Endothelial cell of umbilical vein (primary cell): Measurements from ENCODE around the gene OR9A2. TPM values are rescaled to one million over a fixed set of nuclear protein-coding genes. Genes with fewer than 3 reads are reported as not detected.

ENCODE experiments used
- BruUV-seq: library from RNA; stranded (reverse); fragments of 400-500 nt; replicated peaks from 2 replicates; lab custom pipeline; 2021; lab: Mats Ljungman, UMichigan
- CTCF ChIA-PET: fragments of 300-600, 350-600 bp; sonication (Branson Sonifier 250); formaldehyde crosslinking; loops from one replicate; lab custom pipeline; 2021; ENCODE audit warnings: antibody characterized with exemption, inconsistent platforms; lab: Charles Lee
- POLR2A ChIA-PET: fragments of 300-600, 350-600 bp; sonication (Branson Sonifier 250); formaldehyde crosslinking; loops from one replicate; lab custom pipeline; 2021; ENCODE audit warnings: antibody characterized with exemption, inconsistent platforms; lab: Charles Lee
- DNase-seq: peaks from one replicate; pipeline ENCODE4 v3.0.0-alpha.2; 2011; ENCODE audit warnings: low read depth, low spot score
- FAIRE-seq: peaks from 2 replicates; lab custom pipeline; 2011; peaks lifted over from hg19 to GRCh38; lab: Jason Lieb, UNC
- H2AFZ ChIP-seq: 2 replicates; pipeline ENCODE4 v1.6.0; 2012; ENCODE audit warnings: low read depth, low read length, control low read depth, inconsistent platforms
- H3K27ac ChIP-seq: 2 replicates; pipeline ENCODE4 v1.5.1; 2011; ENCODE audit warnings: low read depth, mild to moderate bottlenecking, control low read depth, low read length, moderate library complexity; ENCODE audit not compliant: insufficient read depth
- H3K27me3 ChIP-seq, 2 experiments: 2 replicates each; pipeline versions ENCODE4 v1.6.0 to v1.6.1; 2011; ENCODE audit warnings: low read length in 2 of 2, mixed read lengths in 1 of 2; ENCODE audit not compliant: control insufficient read depth in 2 of 2, insufficient read depth in 2 of 2
- H3K36me3 ChIP-seq, 2 experiments: 2 replicates in 1 of 2; 3 replicates in 1 of 2; pipeline ENCODE4 v1.5.1; 2011; ENCODE audit warnings: low read length in 2 of 2, mild to moderate bottlenecking in 1 of 2, moderate library complexity in 1 of 2; ENCODE audit not compliant: control insufficient read depth in 2 of 2, insufficient read depth in 2 of 2; ENCODE audit errors: extremely low read depth in 1 of 2
- H3K4me1 ChIP-seq: 3 replicates; pipeline ENCODE4 v1.5.1; 2011; ENCODE audit warnings: mild to moderate bottlenecking, low read length; ENCODE audit not compliant: control insufficient read depth, insufficient read depth; ENCODE audit errors: extremely low read depth
- H3K4me2 ChIP-seq: 2 replicates; pipeline ENCODE4 v1.6.1; 2011; ENCODE audit warnings: low read length, control low read depth, mixed read lengths; ENCODE audit not compliant: insufficient read depth
- H3K4me3 ChIP-seq, 3 experiments: fragments of 200-600 bp in 1 of 3; sonication (generic), shearing (Covaris generic) in 1 of 3; replicated peaks in 1 of 3; 2 replicates each; pipeline ENCODE4 v1.5.1; 2011 to 2016; ENCODE audit warnings: control low read depth in 3 of 3, low read length in 3 of 3, mild to moderate bottlenecking in 2 of 3, inconsistent platforms in 1 of 3, low read depth in 1 of 3, moderate library complexity in 1 of 3; ENCODE audit not compliant: insufficient read depth in 1 of 3
- H3K79me2 ChIP-seq: 2 replicates; pipeline ENCODE4 v1.6.0; 2012; ENCODE audit warnings: low read length, inconsistent platforms; ENCODE audit not compliant: control insufficient read depth, insufficient read depth
- H3K9ac ChIP-seq: replicated peaks from 2 replicates; pipeline ENCODE3; 2011; ENCODE audit warnings: low read length, control low read depth; ENCODE audit not compliant: insufficient read depth; ENCODE audit errors: extremely low read depth
- H3K9me1 ChIP-seq: replicated peaks from 3 replicates; pipeline ENCODE4 v1.6.0; 2011; ENCODE audit warnings: mild to moderate bottlenecking, low read length; ENCODE audit not compliant: control insufficient read depth, insufficient read depth; ENCODE audit errors: extremely low read depth
- H3K9me3 ChIP-seq: replicated peaks from 2 replicates; pipeline ENCODE4 v1.5.1; 2012; ENCODE audit warnings: low read length, inconsistent platforms; ENCODE audit not compliant: control insufficient read depth, insufficient read depth
- H4K20me1 ChIP-seq: replicated peaks from 2 replicates; pipeline ENCODE3; 2011; ENCODE audit warnings: mild to moderate bottlenecking, low read length; ENCODE audit not compliant: control insufficient read depth, insufficient read depth; ENCODE audit errors: extremely low read depth
- CTCF ChIP-seq, 2 donors: IDR thresholded peaks; 1 replicate in 1 of 2; 2 replicates in 1 of 2; pipeline ENCODE4 v1.5.1; 2011; ENCODE audit warnings: low read length in 2 of 2, mild to moderate bottlenecking in 2 of 2, moderate library complexity in 2 of 2, control low read depth in 1 of 2, inconsistent platforms in 1 of 2, low read depth in 1 of 2; ENCODE audit not compliant: insufficient read depth in 1 of 2; ENCODE audit errors: extremely low read depth in 1 of 2
- EZH2 ChIP-seq: IDR thresholded peaks from 2 replicates; pipeline ENCODE4 v1.6.1; 2012; ENCODE audit warnings: borderline replicate concordance, low read depth, mild to moderate bottlenecking, moderate library complexity, low read length, inconsistent platforms; ENCODE audit not compliant: severe bottlenecking
- FOS ChIP-seq: IDR thresholded peaks from 2 replicates; pipeline ENCODE4 v1.6.1; 2011; ENCODE audit warnings: mild to moderate bottlenecking, low read length, moderate library complexity, borderline replicate concordance; ENCODE audit not compliant: insufficient read depth
- GATA2 ChIP-seq: IDR thresholded peaks from 2 replicates; pipeline ENCODE4 v1.7.0; 2011; ENCODE audit warnings: low read depth, mild to moderate bottlenecking, moderate library complexity, mixed read lengths, low read length; ENCODE audit not compliant: insufficient read length, insufficient read depth
- JUN ChIP-seq: IDR thresholded peaks from 2 replicates; pipeline ENCODE4 v1.6.1; 2011; ENCODE audit warnings: borderline replicate concordance, low read depth; ENCODE audit not compliant: insufficient read length, insufficient read depth
- MAX ChIP-seq: IDR thresholded peaks from 2 replicates; pipeline ENCODE4 v1.6.1; 2011; ENCODE audit not compliant: insufficient read depth, insufficient read length
- MYC ChIP-seq: IDR thresholded peaks from one replicate; pipeline ENCODE4 v1.6.1; 2011; ENCODE audit warnings: mild to moderate bottlenecking, low read depth, low read length
- POLR2A ChIP-seq: IDR thresholded peaks from 2 replicates; pipeline ENCODE4 v1.6.1; 2012; ENCODE audit warnings: low read depth, mild to moderate bottlenecking, control low read depth, low read length
- POLR2AphosphoS5 ChIP-seq: IDR thresholded peaks from 2 replicates; pipeline ENCODE4 v1.6.1; 2012; ENCODE audit warnings: low read depth, mild to moderate bottlenecking, control low read depth, low read length, moderate library complexity; ENCODE audit not compliant: insufficient read depth
- dilution Hi-C: fragments of 300-500 bp; cut with MboI; formaldehyde crosslinking; loops from one replicate; pipeline ENCODE4 v1.15.0; 2019; ENCODE audit warnings: low sequenced_read_pairs; ENCODE audit not compliant: extremely low pct_ligation_motif_present
- intact Hi-C: fragments of 100-400 bp; cut with micrococcal nuclease; formaldehyde crosslinking; loops from one replicate; pipeline ENCODE4 v1.10.0; 2022
- polyA plus RNA-seq, 4 experiments: library from polyadenylated mRNA; depleted of rRNA in 3 of 4; stranded (reverse) in 3 of 4; unstranded in 1 of 4; fragments of >200 nt; gene quantifications; 2 replicates each; pipeline versions ENCODE4 v1.2.1 to v1.2.3, GENCODE V29; 2011 to 2012; ENCODE audit warnings: missing spikeins in 1 of 4
- total RNA-seq: library from RNA; stranded (reverse); gene quantifications from 2 replicates; pipeline ENCODE4 v1.2.3, GENCODE V29; 2021

OR9A2 gene
- total and polyA plus RNA-seq, 2 donors (not counting 3 experiments of a cell fraction or from before 2014, with no cell fraction given): not detected

GRCh38 chr7:143052041-143052440 lies 25.1 kb upstream of the OR9A2 start, which contains the start of gene OR6V1:
Gene OR6V1, plus strand, starts transcription at chr7:143052341. Its CDS starts 0 bp downstream, at chr7:143052341.
- no peak within 1 kb of the TSS for H3K4me2 ChIP-seq
- intact Hi-C loops: no loop called here
- H4K20me1 ChIP-seq: no peaks in the 10 kb centered on the region
- H3K4me3 ChIP-seq: no peak within 1 kb of the TSS
- H3K4me1 ChIP-seq: no peaks in the 10 kb centered on the region
- H3K9me1 ChIP-seq: no peaks in the 10 kb centered on the region
- no peaks in the 10 kb centered on the region for H3K36me3 ChIP-seq
- H3K9ac ChIP-seq: no peak within 1 kb of the TSS
- dilution Hi-C loops: no loop called here
- no peak for TF ChIP-seq JUN
- TF ChIP-seq GATA2: no peak
- no peak for TF ChIP-seq MYC
- no peak for TF ChIP-seq POLR2AphosphoS5
- TF ChIP-seq EZH2: no peak
- no peak for FAIRE-seq
- no peaks in the 10 kb centered on the region for H3K79me2 ChIP-seq
- H3K27me3 ChIP-seq: no peaks in the 10 kb centered on the region
- no peak within 1 kb of the TSS for H2AFZ ChIP-seq
- H3K27ac ChIP-seq: no peak within 1 kb of the TSS
- no peak for DNase-seq
- no TSS peak for BruUV-seq
- ChIA-PET POLR2A (no interaction called here), CTCF (no interaction called here)
- H3K9me3 ChIP-seq: no peaks in the 10 kb centered on the region

GRCh38 chr7:143050931-143051330 lies 24.0 kb upstream of the OR9A2 start:
- Histone ChIP-seq H3K4me3 (no peak overlapping the region), H4K20me1 (no peaks in the 10 kb centered on the region), H3K9me3 (no peaks in the 10 kb centered on the region), H3K9me1 (no peaks in the 10 kb centered on the region), H3K4me1 (no peaks in the 10 kb centered on the region), H3K27me3 (peaks cover 0 to 2% of the 10 kb centered on the region in 2 experiments), H2AFZ (no peak overlapping the region), H3K36me3 (no peaks in the 10 kb centered on the region), H3K27ac (no peak overlapping the region), H3K4me2 (no peak overlapping the region), H3K79me2 (no peaks in the 10 kb centered on the region), H3K9ac (no peak overlapping the region)
- dilution Hi-C loops (no loop called here), intact Hi-C loops (no loop called here)
- ChIA-PET CTCF (interaction anchor here (1.1 to 2.9 kb wide), 2 partner anchors 47 to 164 kb away, joined by 3 to 10 read pairs; no protein-coding TSS in a partner anchor), POLR2A (no interaction called here)
- TF ChIP-seq MYC: no peak
- no peak for TF ChIP-seq FOS
- TF ChIP-seq MAX: no peak
- no peak for TF ChIP-seq EZH2
- TF ChIP-seq CTCF (IDR thresholded peaks at IDR 0.05; ENCODE audit: extremely low read depth in 1 of 2, insufficient read depth in 1 of 2, low read depth in 1 of 2, low read length in 2 of 2): no peak
- TF ChIP-seq POLR2AphosphoS5: no peak
- TF ChIP-seq POLR2A: no peak
- no peak for TF ChIP-seq GATA2
- no peak for TF ChIP-seq JUN
- FAIRE-seq (no peak), DNase-seq (no peak)
- BruUV-seq: no TSS peak
